NCI-H1694 (cell line): ENCODE results near the gene DDT.
"Not testable (repeated sequence)": the region's sequence is repeated elsewhere in the genome, so short reads cannot be mapped to it uniquely, and the experiment has no call there.

Experiments
- DNase-seq: peaks from one replicate; lab custom pipeline; 2025; lab: John Stamatoyannopoulos, UW

The DDT gene

DNA sequence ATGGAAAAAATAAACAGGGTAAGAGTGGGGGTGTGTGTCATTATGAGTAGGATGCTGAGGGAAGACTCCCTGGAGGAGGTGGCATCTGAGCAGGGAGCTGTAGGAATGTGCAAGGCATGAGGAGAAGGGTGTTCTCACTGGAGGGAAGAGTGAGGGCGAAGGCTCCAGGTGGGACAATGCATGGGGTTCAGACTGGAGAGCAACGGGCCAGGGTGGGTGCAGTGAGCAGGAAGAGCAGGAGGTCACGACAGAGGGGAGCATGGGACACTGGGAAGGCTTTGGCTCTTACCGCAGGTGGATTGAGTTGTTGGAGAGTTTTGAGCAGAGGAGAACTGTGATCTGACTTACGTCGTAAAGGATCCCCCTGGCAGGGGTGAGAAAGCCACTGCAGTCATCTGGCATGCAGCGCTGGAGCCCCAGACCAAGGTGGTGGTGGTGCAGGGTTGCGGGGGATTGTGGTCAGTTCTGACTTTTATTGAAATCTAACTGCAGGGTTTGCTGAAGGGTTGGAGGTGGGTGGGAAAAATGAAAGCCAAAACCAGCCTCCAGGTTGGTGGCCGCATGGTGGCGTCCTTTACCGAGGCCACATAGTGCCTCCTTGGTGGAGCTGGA is 21.3 kb downstream of the DDT start:
- DNase-seq: not testable (repeated sequence)

DNA sequence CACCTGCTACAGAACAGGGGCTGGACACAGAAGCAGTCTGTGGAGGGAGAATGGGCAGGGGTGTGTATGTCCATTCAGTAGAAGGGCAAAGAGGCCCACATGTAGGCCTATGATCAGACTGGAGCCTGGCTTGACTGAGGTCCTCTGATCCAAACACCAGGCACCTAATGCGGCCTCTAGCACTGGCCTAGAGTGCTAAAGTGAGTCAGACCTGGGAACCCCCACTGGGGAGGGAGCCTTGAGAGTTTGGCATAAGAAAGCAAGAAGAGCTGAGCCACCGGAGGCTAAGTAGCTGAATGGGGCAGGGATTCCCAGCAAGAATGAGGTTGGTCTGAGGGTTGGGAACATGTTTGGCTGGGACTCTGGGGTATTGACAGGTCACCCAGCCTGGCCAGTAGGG is 22.9 kb downstream of the DDT start:
- DNase-seq: not testable (repeated sequence)

DNA sequence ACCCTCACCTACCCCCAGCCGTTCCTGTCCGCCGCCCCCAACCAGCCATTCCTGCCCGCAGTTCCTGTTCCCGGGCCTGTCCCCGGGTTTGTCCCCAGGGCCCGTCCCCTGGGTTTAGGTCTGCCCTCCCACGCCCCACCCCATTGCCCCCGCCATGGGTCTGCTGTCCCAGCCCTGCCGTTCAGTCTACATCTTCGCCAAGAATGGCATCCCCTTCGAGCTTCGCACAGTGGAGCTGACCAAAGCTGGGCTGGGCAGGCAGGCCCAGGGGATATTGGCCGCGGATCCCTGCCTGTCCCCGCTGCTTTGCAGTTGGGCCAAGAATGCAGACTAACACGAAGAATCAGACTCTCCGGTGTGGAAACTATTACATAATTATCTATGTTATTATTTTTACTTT is 24.5 kb downstream of the DDT start:
- DNase-seq: not testable (repeated sequence)

DNA sequence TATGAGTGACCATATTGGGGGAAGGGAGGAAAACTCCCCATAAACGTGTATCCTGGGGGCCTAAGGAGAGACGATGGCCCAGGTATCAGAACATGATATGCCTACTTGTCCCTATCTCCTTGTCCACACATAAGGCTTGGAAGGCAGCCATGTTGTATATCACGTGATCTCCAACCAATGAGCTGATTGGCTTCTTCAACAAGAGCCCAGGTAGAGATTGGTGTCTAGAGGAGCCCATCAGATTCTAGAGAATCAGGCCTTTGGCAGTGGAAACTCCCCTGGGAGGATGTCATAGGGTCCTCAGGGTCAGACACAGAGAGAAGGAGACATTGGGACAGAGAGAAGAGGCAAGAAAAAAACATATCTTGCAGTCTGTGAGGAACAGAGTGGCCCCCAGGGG is 26.9 kb downstream of the DDT start:
- DNase-seq: not testable (repeated sequence)

DNA sequence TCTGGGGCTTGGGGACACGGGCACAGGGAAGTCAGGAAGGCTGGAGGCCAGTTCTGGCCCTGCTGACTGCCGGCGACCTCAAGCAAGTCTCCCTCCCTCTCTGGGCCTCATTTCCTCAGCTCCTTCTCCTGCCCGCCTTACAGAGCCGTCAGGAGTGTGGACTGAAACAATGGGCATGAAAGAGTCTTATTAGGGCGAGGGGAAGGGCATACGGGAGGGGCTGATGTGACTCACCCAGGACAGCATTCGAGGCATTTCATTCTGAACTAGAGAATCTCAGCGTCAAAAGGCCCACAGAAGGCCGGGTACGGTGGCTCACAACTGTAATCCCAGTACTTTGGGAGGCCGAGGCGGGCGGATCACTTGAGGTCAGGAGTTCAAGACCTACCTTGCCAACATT is 34.1 kb downstream of the DDT start:
- not testable (repeated sequence) for DNase-seq

DNA sequence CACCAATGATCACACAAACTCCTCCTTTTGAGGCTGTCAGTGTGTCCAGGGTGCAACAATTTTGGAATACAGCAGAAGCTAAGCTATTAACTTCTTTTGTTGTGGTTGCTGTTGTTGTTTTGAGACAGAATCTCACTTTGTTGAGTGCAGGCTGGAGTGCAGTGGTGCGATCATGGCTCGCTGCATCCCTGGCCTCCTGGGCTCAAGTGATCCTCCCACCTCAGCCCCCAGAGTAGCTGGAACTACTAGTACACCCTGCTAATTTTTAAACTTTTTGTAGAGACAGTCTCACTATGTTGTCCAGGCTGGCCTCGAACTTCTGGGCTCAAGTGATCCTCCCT is 35.3 kb downstream of the DDT start:
- DNase-seq: no peak

DNA sequence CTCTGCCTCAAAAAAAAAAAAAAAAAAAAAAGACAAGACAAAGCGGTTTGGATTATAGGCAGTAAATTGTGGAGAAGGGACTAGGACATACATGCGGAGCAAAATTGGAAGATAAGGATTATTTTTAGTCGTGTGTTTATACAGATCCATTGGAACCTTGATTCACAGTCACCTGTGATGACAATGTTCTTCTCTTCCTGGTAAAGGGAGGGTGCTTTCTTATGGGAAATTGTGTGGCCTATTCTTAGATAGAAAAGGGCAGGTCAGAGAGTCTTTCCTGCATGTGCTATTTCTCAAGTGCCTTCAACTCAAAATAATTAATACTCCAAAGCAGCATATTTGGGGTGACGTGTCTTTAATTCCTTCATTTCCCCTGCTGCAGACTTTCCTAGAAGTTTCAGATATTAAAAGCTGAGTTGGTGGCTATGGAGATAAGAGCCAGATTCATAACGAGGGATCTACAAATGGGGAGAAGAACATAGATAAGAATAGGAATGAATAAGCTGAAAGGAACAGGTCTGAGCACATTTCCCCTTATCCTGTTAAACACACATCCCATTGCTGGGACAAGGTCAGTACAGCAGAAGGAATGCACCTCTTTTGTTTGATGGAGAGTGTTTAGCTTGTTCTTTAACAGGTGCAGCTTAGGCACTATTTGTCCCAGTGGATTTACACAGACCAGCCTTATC is 35.8 kb downstream of the DDT start:
- DNase-seq: no peak

DNA sequence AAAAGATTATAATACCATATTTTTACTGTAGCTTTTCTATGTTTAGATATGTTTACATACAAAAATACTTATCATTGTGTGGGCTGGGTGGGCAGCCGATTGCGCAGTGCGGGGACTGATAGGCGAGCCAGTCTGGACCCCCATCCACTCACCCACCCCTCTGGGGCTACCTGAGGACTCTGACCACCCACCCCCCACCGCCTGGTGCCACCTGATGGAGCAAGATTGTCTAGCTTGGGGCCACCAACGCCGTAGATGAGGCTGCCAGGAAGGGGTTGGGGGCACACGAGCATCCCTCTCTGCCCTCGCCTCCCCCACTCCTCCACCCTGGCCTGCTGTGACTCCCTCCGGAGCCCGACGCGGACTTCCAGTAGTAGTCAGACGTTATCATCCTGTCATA is 47.7 kb downstream of the DDT start:
- DNase-seq: no peak

DNA sequence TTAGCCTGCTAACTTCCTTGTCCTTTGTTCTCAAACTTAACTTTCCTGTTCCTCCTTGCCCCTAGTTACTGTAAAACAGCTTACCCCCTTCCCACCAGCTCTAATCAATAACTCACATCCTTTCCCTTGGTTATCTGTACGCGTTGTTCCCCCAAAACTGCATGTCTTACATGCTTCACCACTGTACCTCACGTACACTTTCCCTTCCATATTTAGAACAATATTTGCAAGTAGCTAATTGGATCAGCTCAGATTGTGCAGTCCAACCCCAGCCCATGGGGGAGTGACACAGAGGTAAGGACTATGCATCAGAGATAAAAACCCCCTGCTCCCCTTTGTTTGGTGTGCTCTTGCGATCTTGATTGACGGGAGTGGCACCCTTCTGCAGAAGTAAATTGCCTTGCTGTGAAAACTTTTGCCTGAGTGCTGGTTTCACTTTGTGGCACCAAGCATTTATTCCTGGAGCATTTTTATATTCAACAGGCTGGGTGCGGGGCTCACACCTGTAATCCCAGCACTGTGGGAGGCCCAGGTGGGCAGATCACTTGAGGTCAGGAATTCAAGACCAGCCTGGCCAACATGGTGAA is 49.1 kb downstream of the DDT start:
- DNase-seq: no peak

DNA sequence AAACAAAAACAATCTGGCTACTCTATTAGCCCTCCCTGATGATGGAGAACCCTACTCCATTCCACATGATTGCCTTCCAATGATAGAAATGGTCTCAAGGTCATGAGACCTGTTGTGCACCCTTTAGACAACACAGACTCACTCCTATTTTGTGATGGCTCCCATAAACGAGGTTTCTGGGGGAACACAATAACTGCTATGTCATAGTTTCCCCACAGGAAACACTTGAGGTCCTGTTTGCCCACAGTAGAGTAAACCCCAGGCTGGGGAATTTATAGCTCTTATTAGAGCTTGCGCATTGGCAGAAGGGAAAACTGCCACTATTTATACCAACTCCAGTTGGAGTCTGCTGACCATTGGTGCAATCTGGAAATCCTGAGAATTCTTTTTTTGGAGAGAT is 51.3 kb downstream of the DDT start:
- no peak for DNase-seq

DNA sequence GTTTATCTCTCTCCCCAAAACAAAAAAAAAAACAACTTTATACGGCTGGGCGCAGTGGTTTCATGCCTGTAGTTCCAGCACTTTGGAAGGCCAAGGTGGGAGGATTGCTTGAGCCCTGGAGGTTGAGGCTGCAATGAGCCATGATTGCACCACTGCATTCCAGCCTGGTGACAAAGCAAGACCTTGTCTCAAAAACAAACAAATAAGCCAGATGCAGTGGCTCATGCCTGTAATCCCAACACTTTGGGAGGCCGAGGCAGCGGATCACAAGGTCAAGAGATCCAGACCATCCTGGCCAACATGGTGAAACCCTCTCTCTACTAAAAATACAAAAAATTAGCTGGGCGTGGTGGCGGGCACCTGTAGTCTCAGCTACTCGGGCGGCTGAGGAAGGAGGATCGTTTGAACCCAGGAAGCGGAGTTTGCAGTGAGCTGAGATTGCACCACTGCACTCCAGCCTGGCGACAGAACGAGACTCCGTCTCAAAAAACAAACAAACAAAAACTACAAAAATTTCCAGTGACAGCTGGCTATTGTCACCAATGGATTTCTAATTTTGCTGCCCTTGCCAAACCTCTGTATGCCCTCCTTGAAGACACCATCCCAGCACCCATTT is 52.5 kb downstream of the DDT start:
- not testable (repeated sequence) for DNase-seq
